ENCODE measurements around the gene CHFR.
"Not testable (repeated sequence)": the region's sequence is repeated elsewhere in the genome, so short reads cannot be mapped to it uniquely, and the experiment has no call there.

CHFR gene

GRCh38 chr12:132839558-132840235, 47.7 kb downstream of the CHFR start:
- no peak for DNase-seq (ENCODE audit: low read depth in 2 of 2)
- no peak for TF ChIP-seq CTCF (IDR thresholded peaks at IDR 0.05; ENCODE audit: low read depth, low read length)
- H3K4me3 ChIP-seq (replicated peaks in 1 of 2; ENCODE audit: low read depth in 2 of 2, low read length in 2 of 2) = no peak overlapping the region

GRCh38 chr12:132838410-132839080, 48.9 kb downstream of the CHFR start:
- no peak for DNase-seq (ENCODE audit: low read depth in 2 of 2)
- H3K4me3 ChIP-seq (replicated peaks in 1 of 2; ENCODE audit: low read depth in 2 of 2, low read length in 2 of 2) = no peak overlapping the region
- no peak for TF ChIP-seq CTCF (IDR thresholded peaks at IDR 0.05; ENCODE audit: low read depth, low read length)

- no peak overlapping the region for H3K4me3 ChIP-seq (replicated peaks in 1 of 2; ENCODE audit: low read depth in 2 of 2, low read length in 2 of 2)
- DNase-seq (ENCODE audit: low read depth in 2 of 2) = peak in 1 of 2 donors; percentile 27
- TF ChIP-seq CTCF (IDR thresholded peaks at IDR 0.05; ENCODE audit: low read depth, low read length) = no peak
These were observed 49.6 kb downstream of the CHFR start for GRCh38 chr12:132837693-132838409.

DNA sequence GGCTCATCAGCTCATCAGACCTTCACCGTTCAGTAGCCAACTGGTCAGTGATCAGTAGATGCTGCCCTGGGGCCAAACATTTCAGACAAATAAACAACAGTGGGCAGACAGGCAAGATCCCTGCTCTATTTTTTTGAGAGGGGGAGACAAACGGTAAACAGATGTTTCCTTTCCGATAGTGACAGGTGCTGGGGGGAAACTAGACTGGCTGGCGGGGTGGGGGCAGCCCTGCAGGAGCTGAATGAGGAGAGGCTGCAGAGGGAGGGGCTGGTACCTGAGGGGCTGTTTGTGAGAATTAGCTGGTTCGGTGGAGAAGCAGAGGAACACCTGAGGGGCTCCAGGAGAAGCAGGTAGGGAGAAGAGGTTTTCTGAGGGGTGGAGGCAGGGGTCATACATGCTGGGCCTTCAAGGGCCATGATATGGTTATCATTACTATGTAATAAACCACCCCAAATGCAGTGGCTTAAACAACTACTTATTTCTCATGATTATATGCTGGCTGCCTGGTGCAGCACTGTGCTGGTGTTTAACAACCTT, 50.5 kb downstream of the CHFR start:
- no peak overlapping the region for H3K4me3 ChIP-seq (replicated peaks in 1 of 2; ENCODE audit: low read depth in 2 of 2, low read length in 2 of 2)
- DNase-seq (ENCODE audit: low read depth in 2 of 2) = no peak
- TF ChIP-seq CTCF (IDR thresholded peaks at IDR 0.05; ENCODE audit: low read depth, low read length) = no peak

DNA sequence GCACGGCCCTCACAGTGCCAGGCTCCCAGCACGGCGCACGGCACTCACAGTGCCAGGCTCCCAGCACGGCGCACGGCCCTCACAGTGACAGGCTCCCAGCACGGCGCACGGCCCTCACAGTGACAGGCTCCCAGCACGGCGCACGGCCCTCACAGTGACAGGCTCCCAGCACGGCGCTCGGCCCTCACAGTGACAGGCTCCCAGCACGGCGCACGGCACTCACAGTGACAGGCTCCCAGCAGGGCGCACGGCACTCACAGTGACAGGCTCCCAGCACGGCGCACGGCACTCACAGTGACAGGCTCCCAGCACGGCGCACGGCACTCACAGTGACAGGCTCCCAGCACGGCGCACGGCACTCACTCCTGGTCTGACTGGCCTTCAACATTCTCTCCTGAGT, 51.2 kb downstream of the CHFR start:
- not testable (repeated sequence) for H3K4me3 ChIP-seq (replicated peaks in 1 of 2; ENCODE audit: low read depth in 2 of 2, low read length in 2 of 2); DNase-seq (ENCODE audit: low read depth in 2 of 2)

DNA sequence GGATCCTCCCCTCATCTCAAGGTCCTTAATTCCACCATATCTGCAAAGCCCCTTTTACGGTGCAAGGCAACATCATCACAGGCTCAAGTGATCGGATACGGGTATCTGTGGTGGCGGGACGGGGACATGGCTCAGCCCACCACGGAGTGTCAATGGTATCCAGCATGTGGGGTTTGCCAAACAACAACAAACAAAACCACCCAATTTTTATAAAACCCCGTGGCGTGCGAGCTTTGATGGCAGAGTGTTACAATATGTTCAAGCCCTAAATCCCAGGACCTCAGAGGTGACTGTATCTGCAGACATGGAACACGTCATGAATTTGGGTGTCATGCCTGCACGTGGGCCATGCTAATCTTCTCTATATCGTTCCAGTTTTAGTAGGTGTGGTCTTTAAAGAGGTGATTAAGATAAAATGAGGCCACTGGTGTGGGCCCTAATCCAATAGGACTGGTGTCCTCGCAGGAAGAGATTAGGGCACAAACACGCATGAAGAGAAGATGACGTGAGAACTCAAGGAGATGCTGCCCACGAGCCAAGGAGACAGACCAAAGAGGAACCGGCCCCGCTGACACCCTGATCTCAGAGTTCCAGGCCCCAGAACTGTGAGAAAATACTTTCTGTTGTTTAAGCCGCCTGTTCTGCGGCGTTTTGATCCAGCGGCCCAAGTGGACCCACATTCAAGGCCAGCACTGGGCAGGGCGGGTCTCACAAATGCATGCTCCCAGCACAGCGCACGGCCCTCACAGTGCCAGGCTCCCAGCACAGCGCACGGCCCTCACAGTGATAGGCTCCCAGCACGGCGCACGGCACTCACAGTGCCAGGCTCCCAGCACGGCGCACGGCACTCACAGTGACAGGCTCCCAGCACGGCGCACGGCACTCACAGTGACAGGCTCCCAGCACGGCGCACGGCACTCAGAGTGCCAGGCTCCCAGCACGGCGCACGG, 52.1 kb downstream of the CHFR start:
- DNase-seq (ENCODE audit: low read depth in 2 of 2) = no peak
- no peak for TF ChIP-seq CTCF (IDR thresholded peaks at IDR 0.05; ENCODE audit: low read depth, low read length)
- H3K4me3 ChIP-seq (replicated peaks in 1 of 2; ENCODE audit: low read depth in 2 of 2, low read length in 2 of 2) = no peak overlapping the region

Data from cardiac fibroblast (primary cell).